SJCRH30 (cell line): ENCODE measurements around the gene TTC7B. TPM values are rescaled to one million over a fixed set of nuclear protein-coding genes. Genes with fewer than 3 reads are reported as not detected.

Experiments
- DNase-seq, 2 experiments: peaks; one replicate each; pipeline ENCODE4 v3.0.0-alpha.2; 2015 to 2020
- H3K27ac ChIP-seq: fragments of 250-450 bp; sonication (Bioruptor Pico); 2 replicates; pipeline ENCODE4 v1.5.1; 2020; ENCODE audit warnings: mild to moderate bottlenecking, moderate library complexity
- H3K27me3 ChIP-seq: fragments of 250-450 bp; sonication (Bioruptor Pico); 2 replicates; pipeline ENCODE4 v1.5.1; 2020; ENCODE audit warnings: mild to moderate bottlenecking, moderate library complexity
- H3K36me3 ChIP-seq: fragments of 250-450 bp; sonication (Bioruptor Pico); 2 replicates; pipeline ENCODE4 v1.5.1; 2020; ENCODE audit warnings: mild to moderate bottlenecking, moderate library complexity
- H3K4me1 ChIP-seq: fragments of 250-450 bp; sonication (Bioruptor Pico); 2 replicates; pipeline ENCODE4 v1.5.1; 2020; ENCODE audit warnings: mild to moderate bottlenecking, moderate library complexity
- H3K4me3 ChIP-seq: fragments of 250-450 bp; sonication (Bioruptor Pico); 2 replicates; pipeline ENCODE4 v1.5.1; 2020; ENCODE audit warnings: mild to moderate bottlenecking, moderate library complexity
- H3K9me3 ChIP-seq: fragments of 250-450 bp; sonication (Bioruptor Pico); replicated peaks from 2 replicates; pipeline ENCODE4 v1.5.1; 2020; ENCODE audit warnings: mild to moderate bottlenecking, moderate library complexity
- total RNA-seq: library from RNA; depleted of rRNA; stranded (reverse); fragments of >200 nt; shearing (Covaris generic); gene quantifications from 2 replicates; pipeline ENCODE4 v1.2.3, GENCODE V29; 2014

Gene TTC7B
- total RNA-seq, 1 experiment from 2014 or later = 45.9 TPM

- DNase-seq = peak; percentile 79 to 86
- peaks cover 6% of the 10 kb centered on the region for H3K36me3 ChIP-seq
- H3K27ac ChIP-seq = peak overlapping the region; percentile 82
- peaks cover 28% of the 10 kb centered on the region for H3K4me1 ChIP-seq
- no peaks in the 10 kb centered on the region for H3K27me3 ChIP-seq
- H3K9me3 ChIP-seq = peaks cover 2% of the 10 kb centered on the region; the same call in 1 of the 2 replicates
- H3K4me3 ChIP-seq = peak overlapping the region; percentile 5; the same call in 1 of the 2 replicates
Measured at GRCh38 chr14:90665321-90666000, 150.8 kb downstream of the TTC7B start.

GRCh38 chr14:90664911-90665310 lies 151.3 kb downstream of the TTC7B start:
- Histone ChIP-seq H3K27ac (peak overlapping the region; percentile 82), H3K4me1 (peaks cover 28% of the 10 kb centered on the region), H3K4me3 (peak overlapping the region; percentile 5; the same call in 1 of the 2 replicates), H3K27me3 (no peaks in the 10 kb centered on the region), H3K36me3 (peaks cover 6% of the 10 kb centered on the region), H3K9me3 (peaks cover 2% of the 10 kb centered on the region; the same call in 1 of the 2 replicates)
- peak; percentile 33 to 58 for DNase-seq

GRCh38 chr14:90663680-90664079 lies 152.6 kb downstream of the TTC7B start:
- H3K27ac ChIP-seq = no peak overlapping the region; the same call in 1 of the 2 replicates
- no peaks in the 10 kb centered on the region for H3K27me3 ChIP-seq
- H3K36me3 ChIP-seq = peaks cover 3% of the 10 kb centered on the region; the same call in 1 of the 2 replicates
- no peak for DNase-seq
- H3K9me3 ChIP-seq = no peaks in the 10 kb centered on the region
- H3K4me3 ChIP-seq = no peak overlapping the region
- H3K4me1 ChIP-seq = peaks cover 28% of the 10 kb centered on the region

- Histone ChIP-seq H3K4me3 (no peak overlapping the region), H3K4me1 (peaks cover 28% of the 10 kb centered on the region), H3K36me3 (peaks cover 3% of the 10 kb centered on the region; the same call in 1 of the 2 replicates), H3K9me3 (no peaks in the 10 kb centered on the region), H3K27me3 (no peaks in the 10 kb centered on the region), H3K27ac (no peak overlapping the region)
- no peak for DNase-seq
Measured at GRCh38 chr14:90663140-90663539, 153.1 kb downstream of the TTC7B start.

GRCh38 chr14:90661866-90662265 lies 154.4 kb downstream of the TTC7B start:
- H3K4me1 ChIP-seq = peaks cover 28% of the 10 kb centered on the region
- no peaks in the 10 kb centered on the region for H3K27me3 ChIP-seq
- no peak overlapping the region for H3K4me3 ChIP-seq
- peaks cover 3% of the 10 kb centered on the region; the same call in 1 of the 2 replicates for H3K36me3 ChIP-seq
- H3K9me3 ChIP-seq = no peaks in the 10 kb centered on the region
- no peak for DNase-seq
- no peak overlapping the region for H3K27ac ChIP-seq

- H3K27me3 ChIP-seq = no peaks in the 10 kb centered on the region
- no peak overlapping the region for H3K4me3 ChIP-seq
- peaks cover 26% of the 10 kb centered on the region for H3K4me1 ChIP-seq
- H3K27ac ChIP-seq = no peak overlapping the region
- H3K36me3 ChIP-seq = peaks cover 3% of the 10 kb centered on the region; the same call in 1 of the 2 replicates
- no peak for DNase-seq
- no peaks in the 10 kb centered on the region for H3K9me3 ChIP-seq
Measured at GRCh38 chr14:90660865-90661570, 155.2 kb downstream of the TTC7B start.

- Histone ChIP-seq H3K27ac (no peak overlapping the region), H3K4me3 (no peak overlapping the region), H3K4me1 (peaks cover 7% of the 10 kb centered on the region), H3K9me3 (no peaks in the 10 kb centered on the region), H3K36me3 (peaks cover 3% of the 10 kb centered on the region; the same call in 1 of the 2 replicates), H3K27me3 (no peaks in the 10 kb centered on the region)
- no peak for DNase-seq
Measured at GRCh38 chr14:90659156-90659555, 157.1 kb downstream of the TTC7B start.

- Histone ChIP-seq H3K27ac (no peak overlapping the region), H3K4me3 (no peak overlapping the region), H3K27me3 (no peaks in the 10 kb centered on the region), H3K9me3 (no peaks in the 10 kb centered on the region), H3K36me3 (peaks cover 3% of the 10 kb centered on the region; the same call in 1 of the 2 replicates), H3K4me1 (peaks cover 1% of the 10 kb centered on the region)
- no peak for DNase-seq
Measured at GRCh38 chr14:90658541-90658967, 157.7 kb downstream of the TTC7B start.

GRCh38 chr14:90656973-90657372 lies 159.3 kb downstream of the TTC7B start:
- Histone ChIP-seq H3K27ac (no peak overlapping the region), H3K9me3 (no peaks in the 10 kb centered on the region), H3K4me3 (no peak overlapping the region), H3K4me1 (peaks cover 9% of the 10 kb centered on the region), H3K36me3 (no peaks in the 10 kb centered on the region; the same call in 1 of the 2 replicates), H3K27me3 (no peaks in the 10 kb centered on the region)
- no peak for DNase-seq

- H3K4me1 ChIP-seq = peaks cover 20% of the 10 kb centered on the region
- no peaks in the 10 kb centered on the region for H3K9me3 ChIP-seq
- no peaks in the 10 kb centered on the region for H3K27me3 ChIP-seq
- DNase-seq = no peak
- no peak overlapping the region for H3K27ac ChIP-seq
- no peak overlapping the region for H3K4me3 ChIP-seq
- no peaks in the 10 kb centered on the region; the same call in 1 of the 2 replicates for H3K36me3 ChIP-seq
Measured at GRCh38 chr14:90655829-90656228, 160.4 kb downstream of the TTC7B start.

- H3K4me3 ChIP-seq = no peak overlapping the region
- H3K9me3 ChIP-seq = no peaks in the 10 kb centered on the region
- no peak for DNase-seq
- H3K27me3 ChIP-seq = no peaks in the 10 kb centered on the region
- no peak overlapping the region for H3K27ac ChIP-seq
- H3K4me1 ChIP-seq = peaks cover 27% of the 10 kb centered on the region
- no peaks in the 10 kb centered on the region; the same call in 1 of the 2 replicates for H3K36me3 ChIP-seq
Measured at GRCh38 chr14:90654831-90655276, 161.4 kb downstream of the TTC7B start.

GRCh38 chr14:90652626-90653025 lies 163.6 kb downstream of the TTC7B start:
- DNase-seq = no peak
- Histone ChIP-seq H3K36me3 (no peaks in the 10 kb centered on the region; the same call in 1 of the 2 replicates), H3K4me1 (peaks cover 40% of the 10 kb centered on the region), H3K27ac (peak overlapping the region; percentile 87; the same call in 1 of the 2 replicates), H3K27me3 (no peaks in the 10 kb centered on the region), H3K9me3 (no peaks in the 10 kb centered on the region), H3K4me3 (no peak overlapping the region)

GRCh38 chr14:90651976-90652560 lies 164.2 kb downstream of the TTC7B start:
- Histone ChIP-seq H3K9me3 (no peaks in the 10 kb centered on the region), H3K27ac (peak overlapping the region; percentile 87), H3K4me3 (no peak overlapping the region), H3K36me3 (no peaks in the 10 kb centered on the region; the same call in 1 of the 2 replicates), H3K27me3 (no peaks in the 10 kb centered on the region), H3K4me1 (peaks cover 46% of the 10 kb centered on the region)
- peak; percentile 69 to 79 for DNase-seq

- no peaks in the 10 kb centered on the region; the same call in 1 of the 2 replicates for H3K36me3 ChIP-seq
- peak overlapping the region; percentile 87 for H3K27ac ChIP-seq
- no peaks in the 10 kb centered on the region for H3K27me3 ChIP-seq
- peak; percentile 40 to 64 for DNase-seq
- no peaks in the 10 kb centered on the region for H3K9me3 ChIP-seq
- no peak overlapping the region for H3K4me3 ChIP-seq
- peaks cover 53% of the 10 kb centered on the region for H3K4me1 ChIP-seq
Measured at GRCh38 chr14:90651271-90651804, 164.9 kb downstream of the TTC7B start.
